Thyroid gland (tissue), 4 donors: Measurements from ENCODE around the gene TOR1A. TPM values are rescaled to one million over a fixed set of nuclear protein-coding genes. Genes with fewer than 3 reads are reported as not detected.
A peak's percentile ranks its signal among the peaks of the same experiment; 100 is the strongest.

Source experiments
- DNase-seq, 2 donors: peaks; one replicate each; pipeline ENCODE4 v3.0.0-alpha.2; 2019
- H3K27ac ChIP-seq, 3 donors: fragments of 200-600 bp; sonication (generic); 1 replicate in 2 of 3; 2 replicates in 1 of 3; pipeline ENCODE4 v1.5.1; 2016 to 2019; ENCODE audit warnings: mild to moderate bottlenecking in 1 of 3, moderate library complexity in 1 of 3
- H3K27me3 ChIP-seq: fragments of 200-600 bp; sonication (generic); one replicate; pipeline ENCODE4 v1.5.1; 2019
- H3K36me3 ChIP-seq, 2 donors: fragments of 200-600 bp; sonication (generic); one replicate each; pipeline ENCODE4 v1.5.1; 2016 to 2019
- H3K4me1 ChIP-seq, 2 donors: fragments of 200-600 bp; sonication (generic); one replicate each; pipeline ENCODE4 v1.5.1; 2017 to 2019
- H3K4me3 ChIP-seq, 3 donors: fragments of 200-600 bp; sonication (generic); replicated peaks in 1 of 3; 1 replicate in 2 of 3; 2 replicates in 1 of 3; pipeline ENCODE4 v1.5.1; 2016; ENCODE audit warnings: mild to moderate bottlenecking in 1 of 3
- H3K9me3 ChIP-seq: fragments of 200-600 bp; sonication (generic); one replicate; pipeline ENCODE4 v1.5.1; 2017
- POLR2A ChIP-seq, 2 donors: fragments of 450-650 bp; IDR thresholded peaks; one replicate each; pipeline ENCODE4 v1.6.1; 2017; ENCODE audit warnings: antibody characterized with exemption in 2 of 2, mild to moderate bottlenecking in 2 of 2, moderate library complexity in 1 of 2
- WGBS, 2 donors: methylation state at CpG; one replicate each; pipeline ENCODE4 v1.1.5; 2017; 5-methylcytosine and 5-hydroxymethylcytosine counted together
- intact Hi-C: fragments of 100-400 bp; cut with DNase I; formaldehyde crosslinking; loops from one replicate; pipeline ENCODE4 v1.15.1; 2023
- total RNA-seq, 4 donors: library from RNA; depleted of rRNA; stranded (reverse); fragments of >200 nt; gene quantifications; one replicate each; pipeline ENCODE4 v1.2.3, GENCODE V29; 2016
- TF ChIP-seq, protein P1 (sequence below), 6 experiments: fragments of 200-600 bp in 3 of 6; fragments of 450-650 bp in 3 of 6; sonication (generic) in 3 of 6; IDR thresholded peaks; one replicate each; pipeline ENCODE4 v1.5.1; 2016 to 2019; ENCODE audit warnings: antibody characterized with exemption in 6 of 6, mild to moderate bottlenecking in 2 of 6, inconsistent platforms in 1 of 6, moderate library complexity in 1 of 6

Gene TOR1A
- total RNA-seq, 4 donors from 2014 or later = 30.0 to 61.2 (median 42.8) TPM

- DNase-seq = no peak
- Histone ChIP-seq H3K27me3 (no peaks in the 10 kb centered on the region), H3K4me1 (peaks cover 6 to 7% of the 10 kb centered on the region in 2 donors), H3K27ac (peak overlapping the region; percentile 10 to 65 (median 60)), H3K9me3 (no peaks in the 10 kb centered on the region), H3K36me3 (peaks cover 19 to 20% of the 10 kb centered on the region in 2 donors), H3K4me3 (peak overlapping the region in 2 of 3 donors; percentile 68 to 94)
- intact Hi-C loops = no loop called here
- TF ChIP-seq, protein P1, sequence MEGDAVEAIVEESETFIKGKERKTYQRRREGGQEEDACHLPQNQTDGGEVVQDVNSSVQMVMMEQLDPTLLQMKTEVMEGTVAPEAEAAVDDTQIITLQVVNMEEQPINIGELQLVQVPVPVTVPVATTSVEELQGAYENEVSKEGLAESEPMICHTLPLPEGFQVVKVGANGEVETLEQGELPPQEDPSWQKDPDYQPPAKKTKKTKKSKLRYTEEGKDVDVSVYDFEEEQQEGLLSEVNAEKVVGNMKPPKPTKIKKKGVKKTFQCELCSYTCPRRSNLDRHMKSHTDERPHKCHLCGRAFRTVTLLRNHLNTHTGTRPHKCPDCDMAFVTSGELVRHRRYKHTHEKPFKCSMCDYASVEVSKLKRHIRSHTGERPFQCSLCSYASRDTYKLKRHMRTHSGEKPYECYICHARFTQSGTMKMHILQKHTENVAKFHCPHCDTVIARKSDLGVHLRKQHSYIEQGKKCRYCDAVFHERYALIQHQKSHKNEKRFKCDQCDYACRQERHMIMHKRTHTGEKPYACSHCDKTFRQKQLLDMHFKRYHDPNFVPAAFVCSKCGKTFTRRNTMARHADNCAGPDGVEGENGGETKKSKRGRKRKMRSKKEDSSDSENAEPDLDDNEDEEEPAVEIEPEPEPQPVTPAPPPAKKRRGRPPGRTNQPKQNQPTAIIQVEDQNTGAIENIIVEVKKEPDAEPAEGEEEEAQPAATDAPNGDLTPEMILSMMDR (IDR thresholded peaks at IDR 0.05) = no peak
- TF ChIP-seq POLR2A (IDR thresholded peaks at IDR 0.05) = no peak
- WGBS, 2 donors = 0% methylated on average over 1 to 7 of the region's 15 CpGs
Observed at GRCh38 chr9:129823542-129823934, 398 bp downstream of the TOR1A start.

GRCh38 chr9:129822898-129823541 is 916 bp downstream of the TOR1A start:
- intact Hi-C loops = no loop called here
- no peaks in the 10 kb centered on the region for H3K27me3 ChIP-seq
- no peak for TF ChIP-seq POLR2A (IDR thresholded peaks at IDR 0.05)
- TF ChIP-seq, protein P1 (IDR thresholded peaks at IDR 0.05) = no peak
- no peaks in the 10 kb centered on the region for H3K9me3 ChIP-seq
- H3K4me3 ChIP-seq = peak overlapping the region in 2 of 3 donors; percentile 10 to 94
- whole genome bisulfite sequencing, 2 donors = 18 to 24% methylated on average over 18 to 20 of the region's 26 CpGs
- peak overlapping the region in 1 of 3 donors; percentile 65 for H3K27ac ChIP-seq
- H3K36me3 ChIP-seq = peaks cover 19 to 22% of the 10 kb centered on the region in 2 donors
- H3K4me1 ChIP-seq = peaks cover 6 to 7% of the 10 kb centered on the region in 2 donors
- peak in 1 of 2 donors; percentile 25 for DNase-seq

DNA sequence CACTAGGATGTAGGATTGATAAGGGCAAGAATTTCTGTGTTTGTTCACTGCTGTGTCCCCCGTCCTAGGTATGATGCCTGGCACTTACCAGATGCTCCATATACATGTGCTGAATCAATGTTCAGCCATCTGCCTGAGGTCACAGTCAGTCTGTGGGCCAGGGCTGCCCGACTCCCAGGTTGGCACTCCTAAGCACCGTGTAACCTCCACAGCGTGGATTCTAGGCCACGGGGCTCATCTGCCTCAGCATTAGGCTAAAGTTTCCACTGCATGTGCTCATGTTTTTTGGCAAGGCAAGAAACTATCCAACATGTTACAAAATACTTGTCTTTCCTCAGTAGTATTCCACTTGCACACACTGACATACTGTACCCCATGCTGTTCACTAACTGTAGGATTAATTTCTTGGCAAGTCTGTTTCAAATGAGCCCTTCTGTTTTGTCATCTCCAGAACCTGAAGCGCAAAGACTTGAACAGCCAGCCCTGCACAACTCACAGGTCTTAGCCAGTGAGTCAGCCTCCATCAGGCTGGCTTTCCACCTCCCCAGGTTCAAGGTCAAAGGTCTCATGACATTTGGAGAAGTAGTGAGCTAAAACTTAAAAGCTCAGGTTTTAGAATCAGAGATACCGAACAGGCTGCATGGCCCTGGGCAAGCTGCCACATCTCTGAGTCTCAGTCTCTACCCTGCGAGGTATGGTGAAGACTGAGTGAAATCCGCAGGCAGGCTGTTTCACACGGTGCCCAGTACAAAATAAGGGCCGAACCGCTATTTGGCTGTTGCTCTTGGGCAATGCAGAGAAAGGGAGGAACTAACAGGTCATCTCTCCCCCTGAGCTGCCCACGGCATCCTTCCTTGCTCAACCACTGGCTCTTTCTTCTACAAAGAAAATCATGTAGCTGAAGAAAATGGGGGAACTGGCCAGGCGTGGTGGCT is 7.2 kb downstream of the TOR1A start:
- intact Hi-C loops = no loop called here
- no peak for DNase-seq

GRCh38 chr9:129815278-129815677 is 8.7 kb downstream of the TOR1A start:
- DNase-seq = no peak
- Histone ChIP-seq H3K4me3 (no peak overlapping the region), H3K9me3 (no peaks in the 10 kb centered on the region), H3K4me1 (no peaks in the 10 kb centered on the region), H3K36me3 (peaks cover 20 to 22% of the 10 kb centered on the region in 2 donors), H3K27me3 (no peaks in the 10 kb centered on the region), H3K27ac (no peak overlapping the region)
- TF ChIP-seq, protein P1 (IDR thresholded peaks at IDR 0.05) = no peak
- TF ChIP-seq POLR2A (IDR thresholded peaks at IDR 0.05) = no peak
- intact Hi-C loops = no loop called here
- WGBS, 2 donors = 89 to 96% methylated on average over 11 of the region's 11 CpGs

More for the DNA sequence above, 7.2 kb downstream of the TOR1A start:
- 85 to 97% methylated on average over 14 of the region's 14 CpGs for WGBS, 2 donors
- H3K27me3 ChIP-seq = no peaks in the 10 kb centered on the region
- H3K4me3 ChIP-seq = no peak overlapping the region
- peaks cover 32% of the 10 kb centered on the region in 2 donors for H3K36me3 ChIP-seq
- TF ChIP-seq, protein P1 (IDR thresholded peaks at IDR 0.05) = no peak
- no peak for TF ChIP-seq POLR2A (IDR thresholded peaks at IDR 0.05)
- no peak overlapping the region for H3K27ac ChIP-seq
- no peaks in the 10 kb centered on the region for H3K9me3 ChIP-seq
- H3K4me1 ChIP-seq = no peaks in the 10 kb centered on the region
